Mucosa of descending colon (tissue), 3 donors: ENCODE results near the gene FUT1. TPM values are rescaled to one million over a fixed set of nuclear protein-coding genes. Genes with fewer than 3 reads are reported as not detected.

Experiments used
- ATAC-seq: fragments of 200-7000 bp; cut with Tn5 transposase; one replicate; pipeline ENCODE4 v1.9.1; 2020; ENCODE audit warnings: mild to moderate bottlenecking, moderate library complexity
- DNase-seq, 3 donors: peaks; one replicate each; pipeline ENCODE4 v3.0.0-alpha.2; 2020
- H3K36me3 ChIP-seq: fragments of 200-600 bp; one replicate; pipeline ENCODE4 v1.8.0; 2021; ENCODE audit warnings: low read depth, mild to moderate bottlenecking
- H3K4me1 ChIP-seq: fragments of 200-600 bp; one replicate; pipeline ENCODE4 v1.8.0; 2021; ENCODE audit warnings: low read depth, mild to moderate bottlenecking
- H3K4me3 ChIP-seq: fragments of 200-600 bp; one replicate; pipeline ENCODE4 v1.8.0; 2021; ENCODE audit warnings: mild to moderate bottlenecking
- H3K9me3 ChIP-seq: fragments of 200-600 bp; one replicate; pipeline ENCODE4 v1.8.0; 2021; ENCODE audit warnings: mild to moderate bottlenecking
- intact Hi-C, 2 donors: fragments of 100-400 bp; cut with DNase I in 1 of 2; cut with micrococcal nuclease in 1 of 2; formaldehyde crosslinking; loops; one replicate each; pipeline versions ENCODE4 v1.11.0 to v1.11.1; 2022; cut with DNase I, micrococcal nuclease
- total RNA-seq, 3 donors: library from RNA; stranded (reverse); fragmentation: NEBNext Ultra II Directional in 2 of 3; extraction: Animal tissue kit (Norgen Biotek cat#: 25700) in 2 of 3; gene quantifications; one replicate each; pipeline versions ENCODE4 v1.2.1 to v1.2.4, GENCODE V29; 2021 to 2023
- TF ChIP-seq, protein P1 (sequence below): fragments of 200-600 bp; IDR thresholded peaks from one replicate; pipeline ENCODE4 v1.8.0; 2022; ENCODE audit warnings: antibody characterized with exemption, mild to moderate bottlenecking
- donor health status: DM: no; HTN: no; CAD: no; lungs with moderate emphysema.
- donor health status: DM: no; HTN: no; CAD: no.
- donor health status: DM: no; HTN: yes; CAD: no.

The FUT1 gene
- total RNA-seq, 3 donors from 2014 or later: 0.17 to 1.5 (median 0.72) TPM

DNA sequence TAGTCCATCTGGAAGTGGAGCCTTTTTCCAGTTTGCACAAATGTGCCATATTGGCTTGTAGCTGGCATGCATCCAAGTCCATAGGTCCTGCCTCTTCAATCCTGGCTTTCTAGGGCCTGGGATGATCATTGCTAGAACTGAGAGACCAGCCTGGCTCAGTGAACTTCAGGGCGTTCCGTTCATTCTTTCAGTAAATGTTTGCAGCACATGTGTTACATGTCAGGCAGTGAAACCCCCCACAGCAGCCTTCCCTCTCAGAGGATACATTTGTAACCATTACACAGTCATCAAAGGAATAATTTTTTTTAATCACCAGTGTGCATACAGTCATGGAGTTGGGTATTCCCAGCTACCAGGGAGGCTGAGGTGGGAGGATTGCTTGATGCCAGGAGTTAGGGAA lies 47.0 kb downstream of the FUT1 start:
- Histone ChIP-seq H3K36me3 (no peaks in the 10 kb centered on the region), H3K4me3 (no peak overlapping the region), H3K4me1 (no peaks in the 10 kb centered on the region), H3K9me3 (no peaks in the 10 kb centered on the region)
- TF ChIP-seq, protein P1, sequence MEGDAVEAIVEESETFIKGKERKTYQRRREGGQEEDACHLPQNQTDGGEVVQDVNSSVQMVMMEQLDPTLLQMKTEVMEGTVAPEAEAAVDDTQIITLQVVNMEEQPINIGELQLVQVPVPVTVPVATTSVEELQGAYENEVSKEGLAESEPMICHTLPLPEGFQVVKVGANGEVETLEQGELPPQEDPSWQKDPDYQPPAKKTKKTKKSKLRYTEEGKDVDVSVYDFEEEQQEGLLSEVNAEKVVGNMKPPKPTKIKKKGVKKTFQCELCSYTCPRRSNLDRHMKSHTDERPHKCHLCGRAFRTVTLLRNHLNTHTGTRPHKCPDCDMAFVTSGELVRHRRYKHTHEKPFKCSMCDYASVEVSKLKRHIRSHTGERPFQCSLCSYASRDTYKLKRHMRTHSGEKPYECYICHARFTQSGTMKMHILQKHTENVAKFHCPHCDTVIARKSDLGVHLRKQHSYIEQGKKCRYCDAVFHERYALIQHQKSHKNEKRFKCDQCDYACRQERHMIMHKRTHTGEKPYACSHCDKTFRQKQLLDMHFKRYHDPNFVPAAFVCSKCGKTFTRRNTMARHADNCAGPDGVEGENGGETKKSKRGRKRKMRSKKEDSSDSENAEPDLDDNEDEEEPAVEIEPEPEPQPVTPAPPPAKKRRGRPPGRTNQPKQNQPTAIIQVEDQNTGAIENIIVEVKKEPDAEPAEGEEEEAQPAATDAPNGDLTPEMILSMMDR: no peak
- ATAC-seq (no peak), DNase-seq (no peak)
- intact Hi-C loops: no loop called here

DNA sequence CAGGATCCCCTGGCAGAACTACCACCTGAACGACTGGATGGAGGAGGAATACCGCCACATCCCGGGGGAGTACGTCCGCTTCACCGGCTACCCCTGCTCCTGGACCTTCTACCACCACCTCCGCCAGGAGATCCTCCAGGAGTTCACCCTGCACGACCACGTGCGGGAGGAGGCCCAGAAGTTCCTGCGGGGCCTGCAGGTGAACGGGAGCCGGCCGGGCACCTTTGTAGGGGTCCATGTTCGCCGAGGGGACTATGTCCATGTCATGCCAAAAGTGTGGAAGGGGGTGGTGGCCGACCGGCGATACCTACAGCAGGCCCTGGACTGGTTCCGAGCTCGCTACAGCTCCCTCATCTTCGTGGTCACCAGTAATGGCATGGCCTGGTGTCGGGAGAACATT lies 49.1 kb downstream of the FUT1 start:
- no peak for DNase-seq
- TF ChIP-seq, protein P1: no peak
- no peaks in the 10 kb centered on the region for H3K4me1 ChIP-seq
- no peaks in the 10 kb centered on the region for H3K36me3 ChIP-seq
- no peak overlapping the region for H3K4me3 ChIP-seq
- no peak for ATAC-seq
- no peaks in the 10 kb centered on the region for H3K9me3 ChIP-seq
- intact Hi-C loops: no loop called here

- no peaks in the 10 kb centered on the region for H3K36me3 ChIP-seq
- intact Hi-C loops: no loop called here
- no peak for ATAC-seq
- DNase-seq: no peak
- H3K4me1 ChIP-seq: no peaks in the 10 kb centered on the region
- no peaks in the 10 kb centered on the region for H3K9me3 ChIP-seq
- no peak overlapping the region for H3K4me3 ChIP-seq
- TF ChIP-seq, protein P1: no peak
These were observed 49.7 kb downstream of the FUT1 start for GRCh38 chr19:48702701-48703100.

DNA sequence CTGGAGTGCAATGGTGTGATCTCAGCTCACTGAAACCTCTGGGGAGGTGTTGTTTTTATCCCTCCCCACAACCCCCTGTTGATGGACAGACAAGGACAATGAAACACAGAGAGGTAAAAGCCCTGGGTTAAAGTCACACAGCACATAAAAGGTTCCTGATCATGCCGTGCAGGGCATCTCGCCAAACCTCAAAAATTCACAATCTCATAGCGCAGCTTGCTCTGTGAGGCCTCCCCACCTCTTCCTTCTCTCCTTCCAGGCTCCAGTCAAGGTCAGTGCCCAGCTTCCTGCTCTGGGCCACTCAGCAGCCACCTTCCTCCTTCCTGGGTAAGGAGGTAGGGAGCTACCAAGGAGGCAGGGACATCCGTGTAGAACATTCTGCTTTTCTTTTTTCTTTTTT lies 54.4 kb downstream of the FUT1 start:
- no peaks in the 10 kb centered on the region for H3K36me3 ChIP-seq
- H3K4me1 ChIP-seq: peaks cover 4% of the 10 kb centered on the region
- ATAC-seq (peak; percentile 49), DNase-seq (peak in 2 of 3 donors; percentile 69 to 73)
- no peak overlapping the region for H3K4me3 ChIP-seq
- TF ChIP-seq, protein P1: no peak
- H3K9me3 ChIP-seq: no peaks in the 10 kb centered on the region
- intact Hi-C loops: no loop called here

Other genes starting within 250 kb of the FUT1 start
- gene LMTK3, start 240.8 kb downstream of the FUT1 start, total RNA-seq: 1 to 10 TPM in 2 of 3 donors, under 1 TPM in 1; 0.48 to 2.6 (median 1.3) TPM
- 1 to 10 TPM in 2 of 3 donors, under 1 TPM in 1; 0.51 to 3.1 (median 1.1) TPM for gene SULT2B1, start 200.5 kb downstream of the FUT1 start, total RNA-seq
- gene SPACA4, start 145.9 kb downstream of the FUT1 start, total RNA-seq: not detected
- 100 to 1,000 TPM in 2 of 3 donors, 10 to 100 TPM in 1; 97.8 to 180 (median 175) TPM for gene FAM83E, start 137.6 kb downstream of the FUT1 start, total RNA-seq
- gene RPL18, start 133.5 kb downstream of the FUT1 start, total RNA-seq: 1,000 to 10,000 TPM in 2 of 3 donors, 100 to 1,000 TPM in 1; 999 to 1,336 (median 1,270) TPM
- gene SPHK2, start 133.1 kb downstream of the FUT1 start, total RNA-seq: 10 to 100 TPM; 37.9 to 54.8 (median 50.2) TPM
- 10 to 100 TPM in 2 of 3 donors, 1 to 10 TPM in 1; 8.2 to 18.4 (median 11.1) TPM for gene DBP, start 115.3 kb downstream of the FUT1 start, total RNA-seq
- gene CA11, start 106.5 kb downstream of the FUT1 start, total RNA-seq: 10 to 100 TPM in 1 of 3 donors, 1 to 10 TPM in 2; 1.8 to 19.9 (median 3.7) TPM
- gene NTN5, start 79.6 kb downstream of the FUT1 start, total RNA-seq: 1 to 10 TPM in 1 of 3 donors, under 1 TPM in 2; 0.22 to 1.2 (median 0.46) TPM
- gene FUT2, start 56.7 kb downstream of the FUT1 start, total RNA-seq: 100 to 1,000 TPM in 2 of 3 donors, 10 to 100 TPM in 1; 44.7 to 137 (median 116) TPM
- gene MAMSTR, start 32.9 kb downstream of the FUT1 start, total RNA-seq: 1 to 10 TPM in 1 of 3 donors, under 1 TPM in 2; 0.31 to 2.4 (median 0.61) TPM
- 1 to 10 TPM; 1.7 to 8.6 (median 3.2) TPM for gene RASIP1, start 12.0 kb downstream of the FUT1 start, total RNA-seq
- not detected for gene IZUMO1, start 5.7 kb downstream of the FUT1 start, total RNA-seq
- not detected for gene FGF21, start 2.9 kb upstream of the FUT1 start, total RNA-seq
- 10 to 100 TPM; 46.6 to 82.6 (median 57.4) TPM for gene BCAT2, start 58.4 kb upstream of the FUT1 start, total RNA-seq
- gene HSD17B14, start 83.8 kb upstream of the FUT1 start, total RNA-seq: 10 to 100 TPM in 1 of 3 donors, 1 to 10 TPM in 2; 2.4 to 10.1 (median 2.4) TPM
- 10 to 100 TPM in 2 of 3 donors, 1 to 10 TPM in 1; 4.6 to 30.2 (median 21.5) TPM for gene PLEKHA4, start 116.0 kb upstream of the FUT1 start, total RNA-seq
- gene PPP1R15A, start 119.8 kb upstream of the FUT1 start, total RNA-seq: 10 to 100 TPM; 31.8 to 47.7 (median 44.6) TPM
- under 1 TPM in 1 of 3 donors, not detected in 2; 0.32 TPM for gene TULP2, start 146.1 kb upstream of the FUT1 start, total RNA-seq
- 100 to 1,000 TPM; 171 to 219 (median 205) TPM for gene NUCB1, start 147.7 kb upstream of the FUT1 start, total RNA-seq
- gene DHDH, start 181.1 kb upstream of the FUT1 start, total RNA-seq: under 1 TPM in 1 of 3 donors, not detected in 2; 0.52 TPM
- gene BAX, start 202.2 kb upstream of the FUT1 start, total RNA-seq: 100 to 1,000 TPM in 2 of 3 donors, 10 to 100 TPM in 1; 90.2 to 128 (median 125) TPM
- 1,000 to 10,000 TPM; 1,659 to 1,792 (median 1,691) TPM for gene FTL, start 212.7 kb upstream of the FUT1 start, total RNA-seq
- gene GYS1, start 240.7 kb upstream of the FUT1 start, total RNA-seq: 10 to 100 TPM; 40.1 to 49.3 (median 40.2) TPM
- gene RUVBL2, start 241.2 kb upstream of the FUT1 start, total RNA-seq: 10 to 100 TPM; 47.4 to 68.8 (median 57.3) TPM